ENCODE data around the gene KIF19.
A peak's percentile ranks its signal among the peaks of the same experiment; 100 is the strongest.

KIF19 gene

DNA sequence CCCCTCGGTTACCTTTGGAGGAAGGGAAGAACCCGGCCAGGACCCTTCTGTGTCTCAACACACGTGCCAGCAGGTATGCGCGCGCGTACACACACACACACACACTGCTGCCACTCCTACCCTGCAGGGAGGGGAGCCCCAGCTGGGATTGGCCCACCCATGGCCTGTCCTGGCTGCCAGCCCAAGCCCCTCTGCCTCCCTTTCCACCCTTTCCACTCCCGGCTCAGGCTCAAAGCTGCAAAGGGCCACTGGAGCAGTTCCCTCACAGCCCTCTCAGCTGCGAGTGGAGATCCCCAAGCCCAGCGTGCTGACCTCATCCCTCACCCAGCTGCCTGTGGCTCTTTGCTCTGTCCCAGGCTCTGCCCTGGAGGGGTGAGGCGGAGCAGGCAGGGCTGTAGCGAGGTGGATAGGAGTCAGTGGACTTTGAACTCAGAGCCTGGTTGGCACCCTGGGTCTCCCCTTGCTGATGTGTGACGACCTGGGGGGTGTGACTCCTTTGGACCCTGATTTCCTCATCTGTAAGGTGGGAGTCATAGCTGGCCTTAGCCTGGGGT, 14.5 kb downstream of the KIF19 start:
- DNase-seq (ENCODE audit: low spot score) (no peak), FAIRE-seq (no peak)

DNA sequence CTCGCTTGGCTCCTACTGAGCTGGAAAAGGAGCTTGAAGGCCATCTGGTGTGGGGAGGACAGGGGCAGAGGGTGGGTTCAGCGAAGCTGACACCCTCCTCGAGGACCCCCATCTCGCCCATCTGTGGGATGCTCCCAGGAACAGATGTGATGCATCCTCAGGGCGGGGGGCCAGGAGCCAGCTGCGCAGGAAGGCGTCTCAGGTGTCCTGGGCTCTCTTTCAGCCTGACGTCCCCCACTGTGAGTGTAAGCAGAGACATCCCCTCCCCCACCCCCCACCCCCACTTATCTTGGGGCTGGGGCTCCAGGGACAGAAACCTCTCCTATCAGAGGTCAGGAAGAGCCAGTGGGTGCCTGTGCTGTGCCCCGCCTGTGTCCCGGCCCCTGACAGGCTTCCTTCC, 16.2 kb downstream of the KIF19 start:
- FAIRE-seq, result no peak
- no peak for DNase-seq (ENCODE audit: low spot score)

DNA sequence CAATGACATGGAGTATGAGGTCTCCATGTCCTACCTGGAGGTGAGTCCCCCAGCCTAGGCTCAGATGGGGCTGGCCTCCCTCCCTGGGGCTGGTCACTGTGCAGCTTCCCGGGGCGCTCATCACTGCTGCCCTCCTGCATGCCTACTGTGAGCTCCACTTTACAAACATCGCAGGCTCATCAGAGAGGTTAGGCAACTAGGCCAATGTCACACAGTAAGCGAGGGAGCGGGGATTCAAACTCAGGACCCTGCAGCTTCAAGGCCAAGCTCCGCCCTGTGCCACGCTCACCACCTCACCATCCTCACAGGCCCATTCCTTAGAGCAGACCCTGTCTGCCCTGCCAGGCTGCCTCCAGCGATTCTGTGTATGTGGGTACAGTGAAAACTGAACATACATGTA, 17.1 kb downstream of the KIF19 start:
- FAIRE-seq, result peak; percentile 62

DNA sequence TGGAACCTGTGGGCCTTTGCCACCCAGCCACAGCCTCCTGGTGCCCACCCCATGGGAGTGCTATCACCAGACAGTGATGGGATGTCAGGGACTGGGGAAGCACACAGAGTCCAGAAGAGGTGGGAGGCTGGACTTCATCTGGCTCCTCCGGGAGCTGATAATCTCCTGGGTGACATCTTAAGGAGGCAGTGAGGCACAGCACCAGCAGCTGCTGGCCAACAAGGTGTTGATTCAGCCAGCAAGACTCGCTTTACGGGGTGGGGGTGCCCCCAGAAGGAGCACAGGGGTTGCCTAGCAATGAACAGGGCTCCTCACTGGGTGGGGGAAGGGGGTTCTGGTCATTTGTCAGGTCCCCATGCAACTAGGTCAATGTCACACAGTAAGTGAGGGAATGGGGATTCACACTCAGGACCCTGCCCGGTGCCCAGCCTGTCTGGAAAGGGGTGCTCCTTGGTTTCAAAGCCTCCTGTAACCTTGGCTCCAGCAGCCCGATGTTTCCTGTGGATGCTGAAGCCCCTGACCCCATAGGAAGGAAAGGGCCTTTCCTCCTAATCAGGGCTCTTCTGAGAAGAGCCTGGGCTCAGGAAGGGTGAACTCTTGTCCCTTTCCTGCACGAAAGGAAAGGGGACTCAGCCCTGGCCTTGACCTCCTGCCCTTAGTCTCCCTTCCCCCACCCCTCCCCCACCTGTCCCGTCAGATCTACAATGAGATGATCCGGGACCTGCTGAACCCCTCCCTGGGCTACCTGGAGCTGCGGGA, 17.7 kb downstream of the KIF19 start:
- no peak for FAIRE-seq
- DNase-seq (ENCODE audit: low spot score), result no peak

More for the DNA sequence above, 17.1 kb downstream of the KIF19 start:
- no peak for DNase-seq (ENCODE audit: low spot score)

DNA sequence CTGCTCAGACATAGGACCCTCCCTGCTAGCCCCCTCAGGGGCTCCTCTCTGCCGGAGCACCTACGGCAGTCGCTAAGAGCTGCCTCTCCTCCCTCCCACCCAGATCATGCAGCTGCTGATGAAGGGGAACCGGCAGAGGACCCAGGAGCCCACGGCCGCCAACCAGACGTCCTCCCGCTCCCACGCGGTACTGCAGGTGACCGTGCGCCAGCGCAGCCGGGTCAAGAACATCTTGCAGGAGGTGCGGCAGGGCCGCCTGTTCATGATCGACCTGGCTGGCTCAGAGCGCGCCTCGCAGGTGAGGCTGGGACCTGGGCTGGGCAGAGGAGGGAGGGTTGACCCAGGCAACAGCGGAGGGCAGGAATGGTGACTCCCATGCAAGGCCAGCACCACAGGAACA, 18.6 kb downstream of the KIF19 start:
- DNase-seq (ENCODE audit: low spot score) (no peak), FAIRE-seq (no peak)

DNA sequence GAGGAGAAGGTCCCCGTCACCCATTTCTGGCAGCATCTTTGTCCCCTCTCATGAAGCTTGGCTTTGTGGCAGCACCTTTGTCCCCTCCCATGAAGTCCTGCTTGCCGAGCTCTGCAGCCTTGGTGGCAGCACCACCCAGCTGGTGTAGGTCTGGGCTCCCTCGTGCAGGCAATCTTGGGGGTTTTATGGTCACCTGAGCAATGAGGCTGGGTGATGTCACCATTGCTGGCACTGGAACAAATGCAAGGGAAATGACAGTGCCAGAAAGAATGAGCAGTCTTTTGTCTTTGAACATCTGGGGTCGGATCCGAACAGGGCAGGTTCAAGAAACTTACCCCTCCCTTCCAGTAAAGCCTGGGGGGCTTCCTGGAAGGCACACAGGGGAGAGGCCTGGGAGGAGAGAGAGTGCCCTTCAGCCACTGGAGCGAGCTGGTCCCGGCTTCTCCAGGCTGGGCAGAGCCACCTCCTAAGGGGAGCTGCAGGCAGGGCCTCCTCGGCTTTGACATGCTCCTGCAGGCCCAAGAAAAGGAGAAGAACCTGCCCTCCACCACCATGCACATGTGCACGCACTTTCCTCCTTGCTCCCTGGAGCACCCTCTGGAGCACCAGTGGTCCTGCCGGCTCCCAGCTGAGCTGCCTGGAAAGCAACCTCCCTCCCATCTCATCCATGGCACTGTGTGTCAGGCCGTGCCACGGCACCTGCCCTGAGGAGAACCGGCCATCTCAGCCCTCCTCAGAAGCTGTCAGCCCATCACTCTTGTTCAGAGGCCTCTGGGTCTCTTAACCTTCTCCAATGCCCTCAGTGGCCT, 19.6 kb downstream of the KIF19 start:
- peak; percentile 61 for DNase-seq (ENCODE audit: low spot score)
- FAIRE-seq, result no peak

DNA sequence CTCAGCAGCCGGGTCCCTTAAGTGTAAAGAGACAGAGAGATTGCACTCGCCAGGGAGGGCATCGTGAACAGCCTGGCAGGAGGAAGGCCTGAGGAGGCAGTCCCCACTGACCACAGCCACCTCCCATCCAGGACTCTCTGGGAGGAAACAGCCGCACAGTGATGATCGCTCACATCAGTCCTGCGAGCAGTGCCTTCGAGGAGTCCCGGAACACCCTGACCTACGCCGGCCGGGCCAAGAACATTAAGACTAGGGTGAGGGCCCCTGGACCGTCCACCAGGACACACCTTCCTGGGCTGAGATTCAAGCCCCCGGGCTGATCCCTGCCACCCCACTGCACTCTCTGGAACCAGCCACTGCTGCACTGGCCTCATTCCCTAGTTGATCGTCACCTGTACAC, 21.6 kb downstream of the KIF19 start:
- DNase-seq (ENCODE audit: low spot score) (no peak), FAIRE-seq (no peak)

DNA sequence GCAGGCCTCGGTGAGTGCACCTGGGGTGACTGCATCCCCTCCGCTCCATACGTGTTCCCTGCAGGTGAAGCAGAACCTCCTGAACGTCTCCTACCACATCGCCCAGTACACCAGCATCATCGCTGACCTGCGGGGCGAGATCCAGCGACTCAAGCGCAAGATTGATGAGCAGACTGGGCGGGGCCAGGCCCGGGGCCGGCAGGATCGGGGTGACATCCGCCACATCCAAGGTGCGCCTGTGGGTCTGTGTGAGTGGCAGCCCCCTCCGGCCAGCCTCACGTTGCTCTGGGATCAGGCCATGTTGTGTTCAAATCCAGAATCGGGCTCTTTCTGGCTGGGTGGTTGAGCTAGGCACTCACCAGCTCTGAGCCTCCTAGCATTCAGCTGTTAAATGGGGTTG, 23.1 kb downstream of the KIF19 start:
- DNase-seq (ENCODE audit: low spot score) (no peak), FAIRE-seq (no peak)

DNA sequence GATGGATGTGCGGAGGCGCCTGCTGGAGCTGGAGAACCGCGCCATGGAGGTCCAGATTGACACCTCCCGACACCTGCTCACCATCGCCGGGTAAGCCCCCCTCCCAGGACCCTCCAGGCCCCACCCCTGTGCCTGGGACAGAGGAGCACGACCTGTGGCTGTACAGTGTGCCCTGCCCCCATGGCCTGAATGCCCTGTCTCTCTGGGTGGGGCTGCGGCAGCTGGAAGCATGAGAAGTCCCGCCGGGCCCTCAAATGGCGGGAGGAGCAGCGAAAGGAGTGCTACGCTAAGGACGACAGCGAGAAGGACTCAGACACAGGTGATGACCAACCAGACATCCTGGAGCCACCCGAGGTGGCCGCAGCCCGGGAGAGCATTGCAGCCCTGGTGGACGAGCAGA, 24.5 kb downstream of the KIF19 start:
- FAIRE-seq (no peak), DNase-seq (ENCODE audit: low spot score) (no peak)

DNA sequence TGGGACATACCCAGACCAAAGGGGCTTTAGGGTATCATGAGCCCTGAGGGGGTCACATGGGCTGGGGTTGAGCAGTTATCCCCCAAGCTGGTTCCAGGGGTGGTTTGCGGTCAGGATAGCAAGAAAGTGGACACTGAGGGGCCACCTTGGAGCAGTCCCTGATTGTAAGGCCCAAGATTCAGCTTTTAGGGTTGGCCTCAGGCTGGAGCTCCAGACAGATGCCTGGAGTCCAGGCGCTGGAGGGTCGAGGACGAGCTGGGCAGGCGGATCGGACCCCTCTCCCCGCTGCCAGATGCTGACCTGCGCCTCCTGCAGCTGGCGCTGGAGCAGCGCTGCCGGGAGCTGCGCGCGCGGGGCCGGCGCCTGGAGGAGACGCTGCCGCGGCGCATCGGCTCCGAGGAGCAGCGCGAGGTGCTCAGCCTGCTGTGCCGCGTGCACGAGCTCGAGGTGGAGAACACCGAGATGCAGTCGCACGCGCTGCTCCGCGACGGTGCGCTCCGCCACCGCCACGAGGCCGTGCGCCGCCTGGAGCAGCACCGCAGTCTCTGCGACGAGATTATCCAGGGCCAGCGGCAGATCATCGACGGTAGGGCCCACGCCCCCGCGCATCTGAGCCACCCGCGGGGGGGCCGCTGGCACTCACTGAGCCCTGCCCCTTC, 25.7 kb downstream of the KIF19 start:
- DNase-seq (ENCODE audit: low spot score) (peak; percentile 55), FAIRE-seq (peak; percentile 61)

DNA sequence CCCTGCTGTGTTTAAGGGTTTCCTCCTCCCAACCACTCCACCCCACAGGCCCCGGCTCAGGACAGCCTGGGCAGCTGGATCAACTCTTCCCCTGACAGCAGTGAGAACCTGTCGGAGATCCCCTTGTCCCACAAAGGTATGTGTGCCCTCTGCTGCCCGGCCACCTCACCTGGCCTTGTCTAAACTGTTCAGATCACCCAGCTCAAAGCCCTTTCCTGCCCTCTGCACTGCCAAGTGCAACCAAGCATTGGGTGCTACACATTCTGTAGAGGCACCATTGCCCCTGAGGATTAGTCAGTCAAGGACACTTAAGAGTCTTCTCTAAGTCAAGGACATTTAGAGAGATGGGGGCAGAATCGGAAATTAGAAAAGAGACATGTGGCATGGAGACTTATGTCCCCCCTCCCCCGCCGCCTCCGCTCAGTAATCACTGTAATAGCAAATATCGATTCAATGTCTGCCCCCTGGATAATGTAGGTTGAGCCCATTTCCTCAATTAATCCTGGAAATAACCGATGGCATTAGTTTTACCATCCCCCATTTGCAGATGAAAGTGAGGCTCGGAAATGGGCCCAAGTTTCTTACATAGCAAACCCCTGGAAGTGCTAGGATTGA, 27.5 kb downstream of the KIF19 start:
- no peak for FAIRE-seq
- DNase-seq (ENCODE audit: low spot score), result no peak

DNA sequence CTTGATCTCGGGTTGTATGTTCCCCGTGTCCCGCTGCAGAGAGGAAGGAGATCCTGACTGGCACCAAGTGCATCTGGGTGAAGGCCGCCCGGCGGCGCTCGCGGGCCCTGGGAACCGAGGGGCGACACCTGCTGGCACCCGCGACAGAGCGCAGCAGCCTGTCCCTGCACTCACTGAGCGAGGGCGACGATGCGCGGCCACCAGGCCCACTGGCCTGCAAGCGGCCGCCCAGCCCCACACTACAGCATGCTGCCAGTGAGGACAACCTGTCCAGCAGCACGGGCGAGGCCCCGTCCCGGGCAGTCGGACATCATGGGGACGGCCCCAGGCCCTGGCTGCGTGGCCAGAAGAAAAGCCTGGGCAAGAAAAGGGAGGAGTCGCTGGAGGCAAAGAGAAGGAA, 28.1 kb downstream of the KIF19 start:
- DNase-seq (ENCODE audit: low spot score) (peak; percentile 62), FAIRE-seq (peak; percentile 48)

DNA sequence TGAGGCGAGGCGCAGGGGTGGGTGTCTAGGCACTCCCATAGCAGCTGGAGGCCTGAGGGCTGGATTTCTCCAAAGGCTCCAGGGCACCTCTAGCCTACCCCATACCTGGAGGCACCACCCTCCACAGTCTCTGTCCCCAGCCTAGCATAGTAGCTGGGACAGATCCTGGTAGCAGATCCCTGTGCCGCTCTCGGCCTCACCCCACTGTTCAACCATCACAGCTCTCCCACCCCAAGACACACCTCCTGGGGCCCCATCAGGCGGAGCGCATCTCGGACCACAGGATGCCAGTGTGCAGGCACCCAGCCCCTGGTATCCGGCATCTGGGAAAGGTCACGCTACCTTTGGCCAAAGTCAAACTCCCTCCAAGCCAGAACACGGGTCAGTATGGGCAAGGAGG, 28.5 kb downstream of the KIF19 start:
- no peak for DNase-seq (ENCODE audit: low spot score)
- FAIRE-seq, result no peak

DNA sequence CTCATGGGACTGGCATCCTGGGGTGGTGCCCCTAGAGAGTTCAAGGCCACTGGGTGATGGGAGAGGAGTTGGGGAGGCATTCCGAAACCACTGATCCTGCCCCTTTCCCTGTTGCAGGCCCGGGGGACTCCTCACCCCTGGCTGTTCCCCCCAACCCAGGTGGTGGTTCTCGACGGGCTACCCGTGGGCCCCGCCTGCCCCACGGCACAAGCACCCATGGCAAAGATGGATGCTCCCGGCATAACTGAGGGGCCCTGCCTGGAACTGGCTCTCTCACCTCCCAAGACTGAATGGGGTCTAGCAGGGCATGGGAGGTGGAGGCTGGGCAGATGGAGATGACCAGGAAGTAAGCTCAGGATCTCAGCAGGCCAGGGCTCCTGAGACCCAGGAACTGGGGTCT, 29.0 kb downstream of the KIF19 start:
- no peak for DNase-seq (ENCODE audit: low spot score)

DNA sequence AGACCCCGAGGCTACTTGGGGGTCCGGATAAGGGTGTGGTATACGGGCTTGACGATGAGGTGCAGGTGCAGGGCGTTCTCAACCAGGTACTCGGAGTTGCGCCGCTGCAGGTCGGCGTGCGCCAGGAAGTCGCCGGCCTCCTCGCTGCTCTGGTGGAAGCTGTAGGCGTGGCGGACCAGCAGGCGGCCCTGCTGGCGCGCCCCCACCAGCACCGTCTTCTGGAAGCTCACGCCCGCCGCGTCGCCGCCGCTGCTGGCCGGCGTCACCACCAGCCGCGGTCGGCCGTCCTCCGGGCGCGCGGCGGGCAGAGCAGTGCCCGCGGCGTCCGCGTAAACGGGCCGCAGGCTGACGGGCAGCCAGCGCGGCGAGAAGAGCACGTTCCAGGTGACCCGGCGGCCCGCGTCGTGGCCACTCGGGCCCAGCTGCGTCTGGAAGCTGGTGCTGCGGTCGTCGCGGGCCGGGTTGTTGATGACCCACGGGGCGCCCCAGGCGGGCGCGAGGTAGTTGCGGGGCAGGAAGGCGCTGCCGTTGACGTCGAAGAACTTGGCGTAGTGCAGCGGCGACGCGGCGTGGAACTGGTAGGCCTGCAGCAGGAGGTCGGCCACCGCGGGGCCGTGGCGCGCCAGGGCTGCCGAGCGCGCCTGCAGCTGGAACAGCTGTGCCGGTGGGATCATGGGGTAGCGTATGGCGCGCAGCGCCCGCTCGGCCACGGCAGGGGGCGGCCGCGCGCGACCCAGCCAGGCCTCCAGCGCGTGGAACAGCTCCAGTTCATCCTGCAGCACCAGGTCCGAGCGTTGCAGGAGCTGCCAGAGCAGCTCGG, 30.8 kb downstream of the KIF19 start:
- FAIRE-seq (peak; percentile 13), DNase-seq (ENCODE audit: low spot score) (peak; percentile 75)

More for the DNA sequence above, 29.0 kb downstream of the KIF19 start:
- FAIRE-seq, result no peak

DNA sequence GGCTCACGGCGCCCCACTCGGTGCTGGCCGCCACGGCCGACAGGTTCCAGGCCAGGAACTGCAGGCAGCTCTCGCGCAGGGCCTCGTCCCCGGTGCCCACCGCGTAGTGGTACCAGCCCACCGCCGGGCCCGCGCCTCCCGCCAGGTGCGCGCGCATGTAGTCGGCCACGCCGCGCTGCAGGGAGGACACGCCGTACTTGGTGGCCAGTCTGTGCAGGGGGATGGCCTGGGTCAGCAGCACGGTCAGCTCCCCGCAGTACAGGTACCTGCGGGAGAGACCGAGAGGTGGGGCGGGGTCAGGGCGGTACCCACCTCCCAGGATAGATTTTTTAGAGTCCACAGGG, 31.4 kb downstream of the KIF19 start:
- FAIRE-seq, result peak; percentile 72
- DNase-seq (ENCODE audit: low spot score), result no peak

DNA sequence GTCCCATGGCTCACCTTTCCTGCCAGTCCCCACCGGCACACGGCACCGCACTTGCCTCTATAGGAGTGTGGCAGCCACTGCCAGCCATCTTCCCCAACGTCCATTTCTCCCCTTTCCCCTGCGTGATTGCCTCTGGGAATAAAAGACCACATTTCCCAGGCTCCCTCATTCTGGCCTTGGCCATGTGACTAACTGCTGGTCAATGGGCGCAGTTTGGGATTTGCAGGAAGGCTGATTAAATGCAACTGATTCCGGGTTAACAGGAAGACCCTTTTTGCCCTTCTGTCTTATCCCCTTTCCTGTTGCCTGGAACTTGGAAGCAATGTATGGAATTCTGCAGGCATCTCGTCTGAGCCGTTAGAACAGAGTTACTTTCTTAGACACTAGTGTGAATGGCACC, 32.7 kb downstream of the KIF19 start:
- FAIRE-seq (no peak), DNase-seq (ENCODE audit: low spot score) (no peak)

DNA sequence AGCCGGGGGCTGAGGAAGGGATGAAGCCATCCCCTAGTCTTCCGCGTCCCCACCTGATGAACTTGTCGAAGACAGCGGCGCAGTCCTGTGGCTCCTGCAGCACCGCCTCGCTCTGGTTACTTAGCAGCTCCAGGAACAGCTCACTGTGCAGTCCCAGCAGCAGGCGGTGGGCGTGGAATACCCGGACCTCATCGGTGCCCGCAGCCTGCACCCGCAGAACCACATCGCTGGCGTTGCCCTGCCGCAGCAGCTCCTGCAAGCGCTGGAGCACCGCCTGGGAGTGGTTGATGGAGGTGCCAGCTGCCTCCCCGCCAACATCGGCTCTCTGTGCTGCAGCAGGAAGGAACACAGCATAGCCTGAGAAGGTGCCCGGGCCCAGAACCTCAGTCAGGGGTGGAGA, 33.9 kb downstream of the KIF19 start:
- FAIRE-seq (no peak), DNase-seq (ENCODE audit: low spot score) (no peak)

DNA sequence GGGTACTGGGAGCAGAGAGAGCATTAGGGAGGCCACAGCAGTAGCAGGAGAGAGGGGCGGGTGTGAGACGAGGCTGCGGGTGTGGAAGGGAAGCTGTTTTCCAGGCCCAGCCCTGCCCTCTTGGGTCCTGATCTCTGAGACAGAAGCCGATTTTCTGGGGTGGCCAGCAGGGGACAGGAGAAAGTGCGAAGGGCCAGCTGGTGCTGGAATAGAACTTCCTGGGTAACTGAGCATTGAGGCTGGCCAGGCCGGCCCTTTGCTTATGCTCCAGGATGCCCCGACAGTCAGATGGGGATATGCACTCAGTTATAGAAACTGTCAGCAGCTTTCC, 34.8 kb downstream of the KIF19 start:
- DNase-seq (ENCODE audit: low spot score) (no peak), FAIRE-seq (no peak)

DNA sequence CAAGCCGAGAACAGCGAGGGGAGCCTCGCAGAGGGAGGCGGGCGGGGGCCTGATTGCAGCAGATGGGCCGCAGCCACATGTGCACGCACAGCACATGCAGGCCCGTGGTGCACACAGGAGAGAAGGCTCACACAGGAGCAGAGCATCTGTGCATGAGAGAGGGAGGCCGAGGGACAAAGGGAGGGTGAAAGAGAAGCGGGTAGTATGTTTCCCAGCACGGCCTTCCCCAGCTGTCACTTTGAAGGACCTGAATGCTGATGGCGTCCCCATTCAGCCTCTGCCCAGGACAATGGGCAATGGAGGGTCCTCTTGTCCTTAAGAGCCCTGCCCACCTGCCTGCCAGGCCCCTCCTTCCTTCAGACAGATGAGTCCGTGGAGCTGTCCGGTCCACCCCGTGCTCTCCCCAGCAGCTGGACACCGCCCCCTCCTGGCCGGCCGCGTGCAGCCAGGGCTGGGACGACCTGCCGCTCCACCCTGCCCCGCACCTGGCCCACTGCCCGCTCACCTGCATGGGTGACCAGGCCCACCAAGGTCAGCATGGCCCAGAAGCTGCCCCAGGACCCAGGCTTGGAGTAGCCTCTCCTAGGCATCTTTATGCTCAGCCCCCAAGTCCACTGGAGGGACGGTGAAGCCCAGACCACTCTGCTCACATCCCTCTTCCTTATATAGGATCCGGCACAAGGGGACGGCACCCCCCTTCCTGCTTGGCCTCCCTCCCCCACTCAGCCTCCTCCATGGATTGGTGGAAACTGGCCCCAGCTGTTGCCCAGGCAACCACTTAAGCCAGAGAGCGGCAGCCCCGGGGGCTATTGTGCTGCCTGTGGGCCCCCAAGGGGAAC, 35.4 kb downstream of the KIF19 start, which contains the start of gene BTBD17:
Gene BTBD17, minus strand, starts transcription at position 639 of the 839 bp plus-strand sequence. Its CDS starts 49 bp downstream, at position 590.
- DNase-seq (ENCODE audit: low spot score) (peak; percentile 70), FAIRE-seq (peak; percentile 13)
